GM12891 (cell line): ENCODE data around the gene GMCL2.

Source experiments
- POLR2A ChIP-seq: IDR thresholded peaks from 2 replicates; pipeline ENCODE4 v1.6.1; 2011; ENCODE audit warnings: low read depth, low read length, control low read depth
- POLR2AphosphoS5 ChIP-seq: IDR thresholded peaks from 2 replicates; pipeline ENCODE4 v1.6.1; 2011; ENCODE audit warnings: low read depth, low read length, control low read depth
- TAF1 ChIP-seq: IDR thresholded peaks from 2 replicates; pipeline ENCODE4 v1.6.1; 2011; ENCODE audit warnings: low read depth, low read length, control low read depth

DNA sequence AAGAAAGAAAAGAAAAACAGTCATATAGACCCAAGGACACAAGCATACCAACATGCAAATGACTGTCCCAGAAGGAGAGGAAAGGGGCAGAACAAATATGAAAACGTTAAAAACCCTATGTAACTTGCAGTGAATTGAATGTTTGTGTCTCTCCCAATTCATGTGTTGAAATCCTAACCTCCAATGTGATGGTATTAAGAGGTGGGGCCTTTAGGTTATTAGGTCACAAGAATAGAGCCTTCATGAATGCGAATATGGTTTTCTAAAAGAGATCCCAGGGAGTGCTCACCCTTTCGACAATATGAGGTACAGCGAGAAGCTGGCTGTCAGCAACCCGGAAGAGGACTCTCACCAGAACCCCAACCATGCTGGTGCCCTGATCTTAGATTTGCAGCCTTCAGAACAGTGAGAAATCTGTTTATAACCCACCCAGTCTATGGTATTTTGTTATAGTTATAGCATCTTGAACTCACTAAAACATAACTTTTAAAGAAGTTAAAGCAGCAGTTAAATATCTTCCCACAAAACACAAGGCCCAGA, 31.1 kb upstream of the GMCL2 start:
- TF ChIP-seq POLR2A = no peak
- TF ChIP-seq TAF1 = no peak
- peak; percentile 41; the same call in 1 of the 2 replicates for TF ChIP-seq POLR2AphosphoS5
